Measurements from ENCODE around the gene TENT4B.
A peak's percentile ranks its signal among the peaks of the same experiment; 100 is the strongest.

The TENT4B gene

DNA sequence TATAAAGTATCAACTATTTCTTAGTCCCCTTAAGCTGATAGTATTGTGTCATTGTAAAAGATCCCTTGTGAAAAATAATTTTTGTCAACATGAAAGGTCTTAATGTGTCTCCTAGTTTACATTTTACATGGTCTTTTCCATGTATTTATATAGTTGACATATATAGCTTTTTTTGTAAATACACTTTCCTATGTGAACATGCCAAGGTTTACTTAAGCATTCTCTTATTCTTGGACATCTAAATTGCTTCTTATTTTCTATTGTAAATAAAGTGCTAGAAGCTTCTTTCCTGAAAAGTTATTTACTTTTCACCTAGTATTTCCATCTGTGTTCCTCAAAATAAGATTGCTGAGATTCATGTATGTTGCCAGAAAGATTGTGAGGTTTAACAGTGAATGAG is 29.3 kb downstream of the TENT4B start:
- TF ChIP-seq CTCF (IDR thresholded peaks at IDR 0.05; ENCODE audit: insufficient read depth, low read depth, low read length, missing control alignments): no peak
- no peak for DNase-seq (ENCODE audit: low read depth)
- no peak overlapping the region for H3K4me3 ChIP-seq (ENCODE audit: low read length)

- TF ChIP-seq CTCF (IDR thresholded peaks at IDR 0.05; ENCODE audit: insufficient read depth, low read depth, low read length, missing control alignments): no peak
- DNase-seq (ENCODE audit: low read depth): no peak
- H3K4me3 ChIP-seq (ENCODE audit: low read length): no peak overlapping the region
Measured at GRCh38 chr16:50183316-50183715, 30.2 kb downstream of the TENT4B start.

- no peak overlapping the region for H3K4me3 ChIP-seq (ENCODE audit: low read length)
- DNase-seq (ENCODE audit: low read depth): no peak
- TF ChIP-seq CTCF (IDR thresholded peaks at IDR 0.05; ENCODE audit: insufficient read depth, low read depth, low read length, missing control alignments): no peak
Measured at GRCh38 chr16:50185005-50185505, 31.9 kb downstream of the TENT4B start.

DNA sequence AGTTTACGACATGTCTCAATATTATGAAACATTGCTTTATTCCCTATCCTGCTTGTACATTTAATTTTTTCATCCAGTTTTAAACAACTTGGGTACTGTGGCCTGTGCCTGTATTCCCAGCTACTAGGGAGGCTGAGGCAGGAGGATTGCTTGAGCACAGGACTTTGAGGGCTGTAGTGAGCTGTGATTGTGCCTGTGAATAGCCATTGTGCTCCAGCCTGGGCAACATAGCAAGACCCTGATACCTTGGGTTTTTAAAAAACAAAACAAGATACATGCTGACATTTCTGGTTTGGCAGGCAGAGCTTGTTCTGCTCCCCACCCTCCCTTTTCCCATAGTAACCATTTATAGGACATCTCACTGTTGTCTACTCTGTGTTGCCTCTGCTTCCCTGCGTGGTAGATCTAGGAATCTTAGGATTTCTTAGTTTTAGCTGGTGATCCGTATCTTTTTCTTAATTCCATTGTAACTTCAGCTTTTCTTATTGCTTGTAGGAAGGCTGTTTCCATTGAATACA is 35.6 kb downstream of the TENT4B start:
- TF ChIP-seq CTCF (IDR thresholded peaks at IDR 0.05; ENCODE audit: insufficient read depth, low read depth, low read length, missing control alignments): no peak
- peak; percentile 70 for DNase-seq (ENCODE audit: low read depth)
- no peak overlapping the region for H3K4me3 ChIP-seq (ENCODE audit: low read length)

DNA sequence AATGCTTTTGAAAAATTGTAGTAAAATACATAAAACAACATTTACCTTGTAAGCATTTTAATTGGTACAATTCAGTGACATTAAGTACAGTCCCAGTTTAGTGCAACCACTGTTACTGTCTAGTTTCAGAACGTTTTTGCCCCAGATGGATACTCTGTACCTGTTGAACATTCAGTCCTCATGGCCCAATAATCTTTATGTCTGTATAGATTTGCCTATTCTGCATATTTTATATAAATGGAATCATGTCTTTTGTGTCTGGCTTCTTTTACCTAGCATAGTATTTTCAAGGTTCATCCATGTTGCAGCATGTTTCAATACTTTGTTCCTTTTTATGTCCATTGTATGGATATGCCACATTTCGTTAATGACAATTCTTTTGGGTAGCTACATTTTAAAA is 37.2 kb downstream of the TENT4B start:
- no peak for DNase-seq (ENCODE audit: low read depth)
- TF ChIP-seq CTCF (IDR thresholded peaks at IDR 0.05; ENCODE audit: insufficient read depth, low read depth, low read length, missing control alignments): no peak
- no peak overlapping the region for H3K4me3 ChIP-seq (ENCODE audit: low read length)

DNA sequence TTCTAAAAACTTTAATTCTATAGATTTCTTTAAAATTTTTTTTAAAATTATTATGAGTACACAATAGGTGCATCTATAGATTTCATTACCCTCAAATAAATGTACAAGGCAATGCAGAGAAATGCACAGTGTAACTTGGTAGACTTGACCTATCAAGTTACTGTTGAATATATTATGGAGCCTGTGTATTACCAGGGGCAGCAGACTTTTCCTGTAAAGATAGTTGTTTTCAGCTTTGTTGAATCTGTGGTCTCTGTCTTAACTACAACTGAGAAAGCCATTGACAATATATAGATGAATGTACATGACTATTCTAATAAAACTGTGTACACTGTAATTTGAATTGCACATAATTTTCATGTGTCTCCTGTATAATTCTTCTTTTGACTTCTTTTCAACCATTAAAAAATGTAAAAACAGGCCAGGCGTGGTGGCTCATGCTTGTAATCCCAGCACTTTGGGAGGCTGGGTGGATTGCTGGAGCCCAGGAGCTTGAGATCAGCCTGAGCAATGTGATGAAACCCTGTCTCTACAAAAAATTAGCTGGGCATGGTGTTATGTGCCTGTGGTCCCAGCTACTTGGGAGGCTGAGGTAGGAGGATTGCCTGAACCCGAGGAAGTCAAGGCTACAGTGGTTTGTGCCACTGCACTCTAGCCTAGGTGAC is 39.4 kb downstream of the TENT4B start:
- no peak for TF ChIP-seq CTCF (IDR thresholded peaks at IDR 0.05; ENCODE audit: insufficient read depth, low read depth, low read length, missing control alignments)
- no peak overlapping the region for H3K4me3 ChIP-seq (ENCODE audit: low read length)
- DNase-seq (ENCODE audit: low read depth): no peak

- TF ChIP-seq CTCF (IDR thresholded peaks at IDR 0.05; ENCODE audit: insufficient read depth, low read depth, low read length, missing control alignments): no peak
- H3K4me3 ChIP-seq (ENCODE audit: low read length): no peak overlapping the region
- DNase-seq (ENCODE audit: low read depth): peak; percentile 90
Measured at GRCh38 chr16:50193594-50193993, 40.5 kb downstream of the TENT4B start.

All from epithelial cell of esophagus (primary cell).